ENCODE measurements around the gene CSMD2. TPM values are rescaled to one million over a fixed set of nuclear protein-coding genes. Genes with fewer than 3 reads are reported as not detected.

The CSMD2 gene
- polyA plus RNA-seq, 1 donor: 0.65 TPM

DNA sequence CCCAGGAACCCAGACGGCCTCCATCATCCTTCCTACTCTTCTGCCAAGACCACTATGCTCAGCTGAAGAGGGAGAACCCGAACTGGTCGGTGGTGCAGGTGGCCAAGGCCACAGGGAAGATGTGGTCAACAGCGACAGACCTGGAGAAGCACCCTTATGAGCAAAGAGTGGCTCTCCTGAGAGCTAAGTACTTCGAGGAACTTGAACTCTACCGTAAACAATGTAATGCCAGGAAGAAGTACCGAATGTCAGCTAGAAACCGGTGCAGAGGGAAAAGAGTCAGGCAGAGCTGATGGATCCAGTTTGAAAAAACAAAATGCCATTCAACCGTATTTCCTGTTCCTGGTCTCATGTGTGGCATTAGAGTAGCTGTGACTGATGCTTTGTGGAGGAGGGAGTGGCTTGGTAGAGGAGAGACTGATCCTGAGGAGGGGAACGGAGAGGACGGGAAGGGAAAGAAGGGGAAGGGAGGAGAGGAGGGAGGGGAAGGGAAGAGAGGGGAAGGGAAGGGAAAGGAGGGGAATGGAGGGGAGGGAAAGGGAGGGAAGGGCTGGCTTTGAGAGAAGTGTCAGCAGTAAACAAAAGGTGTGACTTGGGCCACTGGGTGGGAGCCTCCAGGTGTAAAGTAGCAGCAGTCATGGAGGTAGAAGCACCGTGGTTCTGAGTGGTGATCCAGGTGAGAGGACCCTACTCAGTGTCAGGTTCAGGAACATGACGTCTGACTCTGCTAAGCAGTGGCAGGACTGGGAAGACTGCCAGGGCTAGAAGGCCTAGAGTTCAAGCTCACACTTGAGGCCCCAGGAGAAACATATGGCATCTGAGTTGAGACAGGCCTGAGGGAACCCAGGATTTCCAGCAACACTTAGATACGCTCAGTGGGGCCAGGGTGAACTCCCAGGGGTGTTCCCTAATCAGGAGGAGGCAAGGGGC, 300.3 kb downstream of the CSMD2 start:
- DNase-seq (ENCODE audit: low read depth): no peak

GRCh38 chr1:33863779-33864178, 301.3 kb downstream of the CSMD2 start, which contains the start of gene HMGB4:
TSS of gene HMGB4 (plus strand) at chr1:33864079. CDS start at chr1:33864192, 113 bp downstream.
- no peak for DNase-seq (ENCODE audit: low read depth)

GRCh38 chr1:33860671-33861070, 304.4 kb downstream of the CSMD2 start:
- DNase-seq (ENCODE audit: low read depth): no peak

- DNase-seq (ENCODE audit: low read depth): no peak
Observed at GRCh38 chr1:33854091-33854490, 310.9 kb downstream of the CSMD2 start.

DNA sequence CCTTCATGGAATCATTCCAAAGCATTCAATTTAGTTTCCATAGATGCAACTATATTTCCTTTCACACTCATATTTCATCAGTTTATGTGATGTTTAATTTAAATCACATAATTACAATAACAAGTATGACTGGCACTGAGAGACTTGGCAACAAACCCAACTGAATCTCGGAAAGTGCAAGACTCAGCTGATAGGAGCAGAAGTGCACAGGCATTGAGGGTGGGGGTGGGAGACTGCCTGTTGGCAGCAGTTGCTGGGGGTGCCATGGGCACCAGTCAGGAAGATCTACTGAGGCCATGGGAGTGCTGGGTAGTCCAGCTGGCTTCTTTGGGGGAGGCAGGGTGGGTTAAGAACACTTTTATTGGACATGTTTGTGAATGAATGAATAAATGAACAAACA, 311.6 kb downstream of the CSMD2 start:
- DNase-seq (ENCODE audit: low read depth): no peak

DNA sequence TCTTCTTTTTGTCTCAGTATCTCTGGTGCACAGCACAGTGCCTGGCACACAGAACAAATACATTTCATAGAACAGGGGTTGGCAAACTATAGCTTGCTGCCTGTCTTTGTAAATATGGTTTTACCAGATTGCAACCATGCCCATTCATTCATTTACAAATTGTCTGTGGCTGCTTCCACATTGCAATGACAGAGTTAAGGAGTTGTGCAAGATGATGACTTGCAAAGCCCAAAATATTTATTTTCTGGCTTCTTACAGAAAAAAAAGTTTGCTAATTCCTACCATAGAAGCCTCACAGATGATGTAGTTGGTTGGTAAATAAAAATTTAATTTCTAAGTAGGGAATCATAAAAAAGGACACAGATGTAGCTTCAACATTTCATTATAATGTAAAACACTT, 312.3 kb downstream of the CSMD2 start:
- no peak for DNase-seq (ENCODE audit: low read depth)

- no peak for DNase-seq (ENCODE audit: low read depth)
Observed at GRCh38 chr1:33850481-33850880, 314.5 kb downstream of the CSMD2 start.

DNA sequence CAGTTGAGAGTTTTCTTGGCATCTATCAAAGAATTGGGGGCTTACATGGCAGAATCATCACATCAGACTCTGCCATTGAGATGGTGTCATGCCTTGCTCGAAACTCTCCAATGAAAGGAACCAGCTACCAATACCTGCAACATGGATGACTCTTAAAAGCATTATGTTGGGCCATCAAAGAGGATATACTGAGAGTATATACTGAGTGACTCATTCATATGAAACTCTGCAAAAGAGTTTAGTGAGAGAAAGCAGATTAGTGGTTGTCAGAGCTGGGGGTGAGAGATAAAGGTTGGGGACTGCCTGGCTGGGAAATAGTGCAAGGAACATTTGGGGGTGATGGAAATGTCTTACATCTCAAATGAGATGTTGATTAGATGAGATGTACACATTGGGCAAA, 315.8 kb downstream of the CSMD2 start:
- no peak for DNase-seq (ENCODE audit: low read depth)

GRCh38 chr1:33848205-33848937, 316.7 kb downstream of the CSMD2 start:
- DNase-seq (ENCODE audit: low read depth): no peak

DNA sequence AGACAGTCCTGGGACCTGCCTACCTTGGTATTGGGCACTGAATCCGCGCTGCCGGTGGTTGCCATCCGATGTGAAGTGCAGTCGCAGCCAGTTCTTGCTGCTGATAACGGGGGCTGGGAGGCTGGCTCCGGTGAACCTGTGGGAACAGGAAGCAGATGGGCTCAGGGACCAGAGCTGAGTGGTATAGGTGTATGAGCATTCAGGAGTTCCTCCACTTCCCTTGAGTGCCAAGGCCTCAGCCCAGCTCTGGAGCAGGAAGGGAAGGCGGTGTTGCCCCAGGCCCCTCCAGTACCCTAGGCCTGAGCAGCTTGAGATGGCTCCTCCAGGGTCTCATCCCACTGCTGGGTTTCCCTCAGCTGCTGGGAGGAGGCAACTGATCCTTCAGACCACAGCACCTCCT, 318.2 kb downstream of the CSMD2 start:
- no peak for DNase-seq (ENCODE audit: low read depth)

DNA sequence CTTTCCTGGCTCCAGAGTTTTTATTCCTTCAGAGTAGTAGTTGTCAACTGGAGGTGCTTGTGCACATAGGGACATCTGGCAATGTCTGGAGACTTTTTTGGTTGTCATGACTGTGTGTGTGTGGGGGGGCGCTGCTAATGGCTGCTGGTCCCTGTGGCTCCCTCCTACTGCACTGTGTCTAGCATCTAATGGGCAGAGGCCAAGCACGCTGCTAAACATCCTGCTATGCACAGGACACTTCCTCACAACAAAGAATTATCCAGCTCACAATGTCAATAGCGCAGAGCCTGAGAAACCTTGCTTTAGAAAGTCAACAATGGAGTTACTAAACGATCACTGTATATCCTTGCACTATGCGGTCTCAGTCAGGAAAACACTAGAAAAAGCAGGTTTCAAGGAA, 320.9 kb downstream of the CSMD2 start:
- no peak for DNase-seq (ENCODE audit: low read depth)

DNA sequence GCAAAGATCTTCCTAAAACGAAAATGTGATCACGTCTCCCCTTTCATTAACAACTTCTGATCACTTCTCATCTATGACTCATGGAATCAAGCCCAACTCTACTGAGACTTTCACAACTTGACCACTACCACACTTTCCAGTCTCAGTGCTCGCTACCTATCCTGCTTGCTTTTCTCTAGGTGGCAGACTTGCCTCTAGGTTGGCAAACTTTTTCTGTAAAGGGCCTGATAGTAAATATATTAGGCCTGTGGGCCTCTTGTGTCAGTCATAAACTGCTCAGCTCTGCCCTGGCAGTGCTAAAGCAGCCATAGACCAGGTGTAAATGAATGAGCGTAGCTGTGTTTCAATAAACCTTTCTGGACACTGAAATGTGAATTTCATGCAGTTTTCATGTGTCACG, 322.7 kb downstream of the CSMD2 start:
- no peak for DNase-seq (ENCODE audit: low read depth)

GRCh38 chr1:33841494-33841893, 323.5 kb downstream of the CSMD2 start:
- no peak for DNase-seq (ENCODE audit: low read depth)

DNA sequence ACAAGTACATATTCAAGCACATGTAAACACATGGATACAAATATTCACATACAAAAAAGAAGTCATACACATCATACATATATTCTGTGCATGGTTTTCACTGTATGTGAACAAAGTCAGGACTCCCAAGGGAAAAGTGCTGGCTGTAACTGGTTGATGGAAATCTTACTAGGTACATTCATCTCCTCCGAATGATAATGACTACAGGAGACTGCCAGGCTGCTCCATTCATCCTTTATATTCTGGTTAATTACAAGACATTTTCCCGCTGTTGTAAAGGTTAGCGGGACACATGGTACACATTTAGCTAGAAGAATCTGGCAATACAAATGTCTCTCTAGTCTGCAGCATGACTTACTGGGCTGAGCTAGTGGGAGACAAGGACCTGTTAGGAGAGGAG, 327.4 kb downstream of the CSMD2 start:
- DNase-seq (ENCODE audit: low read depth): no peak

DNA sequence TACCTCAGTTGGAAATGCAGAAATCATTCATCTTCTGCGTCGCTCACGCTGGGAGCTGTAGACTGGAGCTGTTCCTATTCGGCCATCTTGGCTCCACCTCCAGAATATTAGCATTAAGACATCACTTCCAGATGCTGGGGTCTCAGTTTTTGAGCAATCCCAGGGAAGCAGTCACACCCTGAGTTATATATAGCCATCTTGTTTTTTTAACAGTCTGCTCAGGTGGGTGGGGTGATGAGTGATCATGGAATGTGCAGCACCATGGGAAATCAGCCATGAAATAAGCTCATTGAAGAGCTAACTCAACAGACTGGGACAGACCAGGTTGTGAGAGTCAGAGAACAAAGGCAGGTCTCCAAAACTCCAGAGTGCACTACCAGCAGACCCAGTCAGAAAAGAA, 328.1 kb downstream of the CSMD2 start:
- no peak for DNase-seq (ENCODE audit: low read depth)

- DNase-seq (ENCODE audit: low read depth): no peak
Observed at GRCh38 chr1:33828654-33829053, 336.4 kb downstream of the CSMD2 start.

GRCh38 chr1:33828059-33828458, 337.0 kb downstream of the CSMD2 start:
- DNase-seq (ENCODE audit: low read depth): no peak

GRCh38 chr1:33826711-33827110, 338.3 kb downstream of the CSMD2 start:
- no peak for DNase-seq (ENCODE audit: low read depth)

- no peak for DNase-seq (ENCODE audit: low read depth)
Observed at GRCh38 chr1:33826311-33826710, 338.7 kb downstream of the CSMD2 start.

GRCh38 chr1:33825506-33825905, 339.5 kb downstream of the CSMD2 start:
- no peak for DNase-seq (ENCODE audit: low read depth)

- no peak for DNase-seq (ENCODE audit: low read depth)
Observed at GRCh38 chr1:33824971-33825370, 340.1 kb downstream of the CSMD2 start.

DNA sequence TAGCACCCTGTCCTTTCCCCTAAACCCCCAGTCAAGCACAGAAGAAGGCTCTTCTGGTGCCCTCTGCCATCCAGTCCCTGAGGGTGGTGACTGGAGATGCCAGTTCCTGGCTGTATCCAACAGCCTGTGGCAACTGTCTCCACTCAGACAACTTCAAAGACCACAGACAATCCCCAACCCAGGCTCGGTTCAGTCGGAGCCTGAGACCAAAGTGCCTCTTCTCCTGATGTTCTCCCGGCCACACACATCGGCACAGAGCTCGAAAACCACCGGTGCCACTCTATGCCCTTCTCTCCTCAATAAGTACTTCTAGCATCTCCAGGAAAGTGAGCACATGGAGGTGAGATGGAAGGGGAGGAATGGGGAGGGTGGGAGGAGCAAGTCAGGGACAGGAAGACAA, 340.7 kb downstream of the CSMD2 start:
- DNase-seq (ENCODE audit: low read depth): no peak

- DNase-seq (ENCODE audit: low read depth): no peak
Observed at GRCh38 chr1:33823830-33824229, 341.2 kb downstream of the CSMD2 start.
